HG03558 (cell line): Measurements from ENCODE around the gene OPHN1.
"Not testable (repeated sequence)": the region's sequence is repeated elsewhere in the genome, so short reads cannot be mapped to it uniquely, and the experiment has no call there.

ENCODE experiments used
- ATAC-seq: cut with Tn5 transposase; IDR thresholded peaks from one replicate; pipeline ENCODE4 v1.9.1; 2021; ENCODE audit warnings: moderate number of reproducible peaks; ENCODE audit not compliant: unreplicated experiment; ENCODE audit errors: extremely low read depth

Gene OPHN1

GRCh38 chrX:68365341-68365740 is 68.0 kb downstream of the OPHN1 start:
- ATAC-seq = no peak

GRCh38 chrX:68363984-68364383 is 69.3 kb downstream of the OPHN1 start:
- ATAC-seq = no peak

DNA sequence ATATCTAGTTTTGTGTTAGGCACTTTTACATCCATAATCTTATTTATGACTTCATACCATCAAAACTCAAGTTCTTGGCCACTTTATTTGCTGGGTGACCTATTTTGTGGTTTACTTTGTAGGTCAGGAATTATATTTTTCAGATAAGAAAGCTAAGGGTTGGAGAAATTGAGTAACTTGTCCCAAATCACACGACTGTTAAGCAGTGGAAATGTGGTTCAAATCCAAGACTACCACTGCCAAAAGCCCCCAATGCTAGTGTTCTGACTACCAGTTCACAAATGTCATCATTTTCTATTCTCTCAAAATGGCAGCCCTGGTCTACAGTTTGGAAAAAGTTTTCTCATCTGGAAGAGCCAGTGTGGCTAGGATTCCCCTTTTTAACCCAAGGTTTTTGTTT is 74.6 kb downstream of the OPHN1 start:
- ATAC-seq = no peak

DNA sequence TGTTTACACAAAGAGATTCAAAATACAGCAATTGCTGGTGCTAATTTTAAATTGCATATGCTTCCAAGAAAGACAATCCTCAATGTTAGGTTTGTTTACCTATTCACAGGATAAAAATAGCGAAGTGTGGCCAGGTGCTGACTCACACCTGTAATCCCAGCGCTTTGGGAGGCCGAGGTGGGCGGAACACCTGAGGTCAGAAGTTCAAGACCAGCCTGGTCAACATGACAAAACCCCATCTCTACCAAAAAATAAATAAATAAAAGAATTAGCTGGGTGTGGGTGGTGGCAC is 77.7 kb downstream of the OPHN1 start:
- ATAC-seq = no peak

DNA sequence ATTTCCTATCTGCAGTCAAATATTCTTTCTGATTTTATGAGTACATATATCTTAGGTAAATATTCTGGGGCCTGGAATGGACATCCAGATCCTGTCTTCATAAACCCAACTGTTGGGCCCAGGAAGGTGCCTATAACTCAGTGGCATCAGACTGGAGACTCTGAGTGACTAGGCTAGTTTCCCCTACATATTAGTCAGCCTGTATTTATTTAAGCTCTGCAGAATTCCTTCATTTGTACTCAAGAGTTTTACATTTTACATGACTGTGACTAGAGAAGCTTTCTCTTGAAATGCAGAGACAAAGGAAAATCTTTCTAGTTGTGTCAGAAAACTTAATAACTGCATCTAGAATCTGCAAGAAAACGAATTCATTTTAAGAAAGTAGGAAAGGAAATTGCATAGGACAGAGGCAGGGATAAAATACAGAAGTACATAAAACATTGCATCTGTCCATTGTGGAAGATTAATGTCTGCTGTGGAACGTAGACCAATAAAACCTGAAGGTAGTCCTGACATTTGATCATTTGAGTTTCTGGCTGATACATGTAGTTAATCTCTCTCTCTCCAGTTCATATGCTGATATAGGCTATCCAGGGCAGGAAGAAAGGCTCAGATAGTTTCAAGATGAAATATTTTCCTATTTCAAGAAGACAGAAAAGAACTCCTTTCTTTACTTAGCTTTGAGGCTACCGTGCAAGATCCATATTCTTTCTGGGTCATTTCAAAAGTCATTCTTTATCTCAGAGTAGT is 78.2 kb downstream of the OPHN1 start:
- ATAC-seq = no peak

GRCh38 chrX:68345025-68345424 is 88.3 kb downstream of the OPHN1 start:
- ATAC-seq = no peak

GRCh38 chrX:68343551-68343950 is 89.7 kb downstream of the OPHN1 start:
- no peak for ATAC-seq

GRCh38 chrX:68332201-68332731 is 101.0 kb downstream of the OPHN1 start:
- ATAC-seq = no peak

DNA sequence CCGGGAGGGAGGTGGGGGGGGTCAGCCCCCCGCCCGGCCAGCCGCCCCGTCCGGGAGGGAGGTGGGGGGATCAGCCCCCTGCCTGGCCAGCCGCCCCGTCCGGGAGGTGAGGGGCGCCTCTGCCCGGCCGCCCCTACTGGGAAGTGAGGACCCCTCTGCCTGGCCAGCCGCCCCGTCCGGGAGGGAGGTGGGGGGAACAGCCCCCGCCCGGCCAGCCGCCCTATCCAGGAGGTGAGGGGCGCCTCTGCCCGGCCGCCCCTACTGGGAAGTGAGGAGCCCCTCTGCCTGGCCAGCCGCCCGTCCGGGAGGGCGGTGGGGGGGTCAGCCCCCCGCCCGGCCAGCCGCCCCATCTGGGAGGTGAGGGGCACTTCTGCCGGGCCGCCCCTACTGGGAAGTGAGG is 106.5 kb downstream of the OPHN1 start:
- ATAC-seq = not testable (repeated sequence)

DNA sequence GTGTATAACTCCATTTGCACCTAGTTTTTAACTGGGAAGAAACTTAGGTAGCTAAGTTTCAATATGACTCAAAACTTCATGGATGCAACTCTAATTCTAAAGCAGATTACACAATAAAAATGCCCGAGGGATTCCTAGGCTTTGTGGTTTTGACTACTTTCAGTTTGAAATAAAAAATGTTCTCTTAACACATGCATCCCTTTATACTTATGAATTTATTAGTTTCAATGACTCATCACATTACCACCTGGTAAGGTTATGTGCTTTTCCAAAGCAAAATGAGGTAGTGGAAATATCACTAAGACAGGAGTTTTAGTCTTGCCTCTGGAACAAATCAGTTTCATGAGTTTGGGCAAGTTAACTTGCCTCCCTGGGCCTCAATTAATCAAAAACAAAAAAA is 125.5 kb downstream of the OPHN1 start:
- no peak for ATAC-seq

GRCh38 chrX:68304602-68305001 is 128.7 kb downstream of the OPHN1 start:
- no peak for ATAC-seq

- no peak for ATAC-seq
Observed at GRCh38 chrX:68299898-68300297, 133.4 kb downstream of the OPHN1 start.

GRCh38 chrX:68292471-68292870 is 140.8 kb downstream of the OPHN1 start:
- no peak for ATAC-seq

GRCh38 chrX:68288127-68288526 is 145.2 kb downstream of the OPHN1 start:
- ATAC-seq = no peak

- ATAC-seq = no peak
Observed at GRCh38 chrX:68287419-68287818, 145.9 kb downstream of the OPHN1 start.

DNA sequence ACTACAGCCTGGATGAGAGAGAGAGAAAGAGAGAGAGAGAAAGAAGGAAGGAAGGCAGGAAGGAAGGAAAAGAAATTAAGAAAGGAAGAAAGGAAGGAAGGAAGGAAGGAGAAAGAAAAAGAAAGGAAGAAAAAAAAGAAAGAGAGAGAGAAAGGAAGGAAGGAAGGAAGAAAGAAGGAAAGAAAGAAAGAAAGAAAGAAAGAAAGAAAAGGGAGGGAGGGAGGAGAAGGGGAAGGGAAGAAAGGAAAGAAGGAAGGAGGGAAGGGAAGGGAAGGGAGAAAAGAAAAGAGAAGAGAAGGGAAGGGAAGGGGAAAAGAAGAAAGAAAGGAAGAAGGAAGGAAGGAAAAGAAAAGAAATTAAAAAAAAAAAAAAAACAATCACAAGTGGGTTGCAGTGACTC is 146.3 kb downstream of the OPHN1 start:
- no peak for ATAC-seq

GRCh38 chrX:68286076-68286475 is 147.2 kb downstream of the OPHN1 start:
- no peak for ATAC-seq

GRCh38 chrX:68284281-68284904 is 148.9 kb downstream of the OPHN1 start:
- ATAC-seq = no peak

GRCh38 chrX:68273887-68274286 is 159.4 kb downstream of the OPHN1 start:
- no peak for ATAC-seq

- not testable (repeated sequence) for ATAC-seq
Observed at GRCh38 chrX:68264793-68265192, 168.5 kb downstream of the OPHN1 start.

GRCh38 chrX:68261060-68261672 is 172.1 kb downstream of the OPHN1 start:
- ATAC-seq = no peak

DNA sequence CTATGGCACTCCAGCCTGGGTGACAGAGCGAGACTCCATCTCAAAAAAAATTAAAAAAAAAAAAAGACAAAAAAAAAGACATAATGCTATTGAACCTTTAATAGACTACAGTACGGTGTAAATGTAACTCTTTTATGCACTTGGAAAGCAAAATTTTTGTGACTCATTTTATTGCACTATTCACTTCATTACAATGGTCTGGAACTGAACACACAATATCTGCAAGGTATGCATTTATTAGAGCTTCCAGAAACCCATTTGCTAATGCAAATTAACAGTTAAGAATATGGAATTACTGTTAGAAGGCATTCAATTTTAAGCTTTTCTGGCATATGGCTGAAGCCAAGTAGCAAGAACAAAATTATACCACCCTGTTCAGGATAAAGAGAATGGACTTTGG is 176.3 kb downstream of the OPHN1 start:
- ATAC-seq = no peak
